GM12892 (cell line): ENCODE results near the gene KTI12.
"Not testable (repeated sequence)": the region's sequence is repeated elsewhere in the genome, so short reads cannot be mapped to it uniquely, and the experiment has no call there.

Experiments used
- DNase-seq: peaks from one replicate; pipeline ENCODE4 v3.0.0; 2011; ENCODE audit not compliant: insufficient read length
- FAIRE-seq: peaks from 2 replicates; lab custom pipeline; 2011; peaks lifted over from hg19 to GRCh38; lab: Jason Lieb, UNC
- POLR2A ChIP-seq: IDR thresholded peaks from 2 replicates; pipeline ENCODE4 v1.6.1; 2011; ENCODE audit warnings: low read depth, low read length, control low read depth
- POLR2AphosphoS5 ChIP-seq: IDR thresholded peaks from 2 replicates; pipeline ENCODE4 v1.6.1; 2011; ENCODE audit warnings: low read depth, low read length, control low read depth
- TAF1 ChIP-seq: IDR thresholded peaks from 2 replicates; pipeline ENCODE4 v1.6.1; 2011; ENCODE audit warnings: low read depth, mild to moderate bottlenecking, control low read depth, low read length, borderline replicate concordance

The KTI12 gene

DNA sequence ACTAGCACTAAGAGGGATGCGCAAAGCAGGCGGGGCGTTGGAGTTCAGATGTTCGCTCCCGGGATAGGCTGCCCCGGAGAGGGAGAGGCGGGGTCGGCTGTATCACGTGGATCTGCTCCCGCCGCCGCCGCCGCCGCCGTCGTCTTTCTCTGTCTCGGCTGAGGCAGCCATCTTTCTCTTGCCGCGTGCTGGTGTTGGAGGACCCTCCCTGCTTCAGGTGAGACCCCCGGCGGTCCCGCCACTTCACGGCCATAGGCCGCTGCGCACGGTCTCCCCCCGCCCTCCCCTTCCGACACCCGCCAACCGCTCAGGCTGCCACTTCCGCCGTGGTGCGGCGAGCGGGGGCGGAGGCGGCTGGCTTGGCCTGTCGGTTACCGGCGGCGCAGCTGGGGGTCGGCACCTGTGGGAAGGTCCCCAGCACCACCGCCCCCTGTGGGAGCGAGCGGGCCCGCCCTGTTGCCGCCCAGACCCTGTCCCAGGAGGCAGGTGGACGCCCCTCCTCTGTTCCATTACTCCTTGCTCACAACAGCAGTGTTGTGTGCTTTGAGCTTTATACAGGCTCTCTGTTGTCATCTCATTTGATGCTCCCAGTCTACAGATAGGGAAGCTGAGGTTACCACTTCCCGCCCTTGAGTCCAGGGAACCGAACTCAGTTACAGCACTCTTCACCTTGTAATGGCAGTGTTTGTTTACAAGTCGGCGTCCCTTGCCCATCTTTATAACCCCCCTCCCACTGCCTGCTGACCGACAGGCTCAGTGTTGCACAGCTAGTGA, 22.7 kb upstream of the KTI12 start, which contains the start of gene BTF3L4:
Gene BTF3L4, plus strand, starts transcription at position 133 of the 774 bp plus-strand sequence. CDS start 3,553 bp downstream, outside the sequence.
- 0 out of 2 replicates have a peak, but pooled peaks have one; percentile 14 for TF ChIP-seq TAF1
- TF ChIP-seq POLR2AphosphoS5: 0 out of 2 replicates have a peak, but pooled peaks have one; percentile 22
- TF ChIP-seq POLR2A: peak; percentile 67; the same call in 1 of the 2 replicates
- FAIRE-seq: peak; percentile 97
- peak; percentile 78 for DNase-seq

DNA sequence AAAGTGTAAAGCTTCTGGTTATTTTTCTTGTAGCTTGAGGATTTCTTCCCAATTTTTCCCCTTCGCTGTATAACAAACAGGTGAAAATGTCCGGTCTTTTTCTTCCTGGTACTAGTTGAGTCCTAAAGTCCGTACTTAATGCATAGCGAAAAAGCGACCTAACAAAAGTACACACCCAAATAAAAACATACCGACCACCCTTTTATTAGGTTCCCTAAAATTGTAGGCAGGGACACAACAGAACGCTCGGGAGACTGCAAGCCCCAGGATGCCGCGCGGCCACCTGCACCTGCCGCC, 22.2 kb upstream of the KTI12 start:
- no peak for TF ChIP-seq POLR2AphosphoS5
- TF ChIP-seq TAF1: no peak
- TF ChIP-seq POLR2A: no peak
- no peak for FAIRE-seq
- no peak for DNase-seq

DNA sequence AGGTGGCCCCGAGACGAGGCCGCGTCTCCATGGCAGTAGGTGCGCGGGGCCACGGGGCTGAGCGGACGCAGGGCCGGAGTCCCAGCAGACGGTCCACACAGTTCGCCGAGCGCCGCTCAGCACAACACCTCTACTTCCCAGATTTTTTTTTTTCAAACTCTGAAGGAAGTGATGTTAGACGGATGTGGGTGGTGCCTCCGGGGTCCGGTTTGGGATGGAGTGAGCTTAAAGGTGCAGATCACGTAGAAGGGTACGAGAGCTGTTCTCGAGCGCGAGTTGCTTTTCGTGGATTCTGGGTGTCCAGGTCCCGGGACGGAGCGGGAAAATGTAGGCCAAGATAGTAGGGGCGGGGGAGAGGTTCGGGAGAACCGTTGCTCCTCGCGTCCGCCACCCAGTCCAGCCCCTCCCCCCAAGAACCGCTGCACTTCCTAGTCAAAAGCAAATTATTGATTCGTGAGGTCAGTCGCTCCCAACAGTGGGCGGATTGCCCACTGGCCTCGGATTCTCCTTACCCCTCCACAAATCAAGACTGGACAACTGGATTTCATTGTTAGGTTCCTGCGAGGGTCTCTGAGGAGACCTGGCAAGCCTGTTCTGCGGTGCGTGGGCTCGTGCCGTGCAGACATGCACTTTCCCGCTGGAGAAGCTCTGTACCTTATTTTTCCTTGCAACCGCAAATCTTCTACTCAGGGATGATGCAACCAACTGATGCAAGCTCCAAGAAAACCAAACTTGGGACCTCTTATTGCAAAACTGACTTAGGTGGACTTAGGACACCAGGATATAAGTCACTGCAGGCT, 21.7 kb upstream of the KTI12 start, which contains the start of gene TXNDC12:
Gene TXNDC12, minus strand, starts transcription at position 126 of the 800 bp plus-strand sequence. Its CDS starts 95 bp downstream, at position 31.
- TF ChIP-seq POLR2A: peak; percentile 75; the same call in 1 of the 2 replicates
- peak; percentile 66 for TF ChIP-seq TAF1
- peak; percentile 52; the same call in 1 of the 2 replicates for TF ChIP-seq POLR2AphosphoS5
- DNase-seq: peak; percentile 47
- peak; percentile 87 for FAIRE-seq

DNA sequence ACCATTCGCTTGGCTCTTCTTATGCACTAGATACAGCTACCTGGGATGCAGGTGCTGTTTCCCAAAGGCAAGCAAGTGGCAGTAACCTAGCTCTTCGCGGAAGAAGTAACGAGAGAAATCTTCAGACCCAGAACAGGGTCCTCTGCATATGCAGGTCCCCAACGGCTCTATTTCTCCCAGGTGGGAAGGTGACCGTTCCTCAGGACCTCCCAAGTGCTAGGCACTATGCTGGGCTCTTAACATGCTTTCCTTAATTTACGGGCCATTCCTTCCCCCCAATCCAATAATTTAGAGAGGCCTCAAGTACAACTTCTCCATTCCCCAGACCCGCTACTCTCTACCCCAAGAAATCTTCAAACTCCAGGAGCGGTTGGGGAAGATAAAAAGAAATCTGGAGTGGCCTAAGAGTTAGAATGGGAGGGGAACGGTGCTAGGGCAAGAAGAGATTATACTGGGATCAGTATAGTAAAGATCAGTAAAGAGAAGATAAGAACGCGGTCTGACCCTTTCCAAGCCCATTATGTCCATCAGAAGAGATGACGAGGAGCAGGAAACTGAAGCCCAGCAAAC, 21.0 kb upstream of the KTI12 start:
- DNase-seq (no peak), FAIRE-seq (no peak)
- TF ChIP-seq POLR2A (no peak), POLR2AphosphoS5 (no peak), TAF1 (no peak)

DNA sequence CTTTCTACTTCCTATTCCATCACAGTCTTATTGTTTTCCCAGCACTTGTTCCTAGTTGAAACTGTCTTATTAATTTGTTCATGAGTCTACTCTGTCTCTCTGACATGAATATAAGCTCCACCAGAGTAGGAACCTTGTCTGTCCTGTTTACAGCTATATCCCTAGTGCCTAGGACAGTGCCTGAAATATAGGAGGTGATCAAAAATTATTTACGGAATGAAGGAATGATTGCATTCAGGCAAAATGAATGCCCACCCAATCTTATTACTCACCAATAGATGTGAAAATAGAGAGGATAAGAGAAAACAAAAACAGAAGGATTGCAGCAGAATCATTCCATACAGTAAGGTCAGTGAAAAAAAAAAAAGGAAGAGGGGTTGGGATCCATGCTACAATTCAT, 20.3 kb upstream of the KTI12 start:
- FAIRE-seq (no peak), DNase-seq (no peak)
- TF ChIP-seq TAF1: no peak
- TF ChIP-seq POLR2A: no peak
- no peak for TF ChIP-seq POLR2AphosphoS5

DNA sequence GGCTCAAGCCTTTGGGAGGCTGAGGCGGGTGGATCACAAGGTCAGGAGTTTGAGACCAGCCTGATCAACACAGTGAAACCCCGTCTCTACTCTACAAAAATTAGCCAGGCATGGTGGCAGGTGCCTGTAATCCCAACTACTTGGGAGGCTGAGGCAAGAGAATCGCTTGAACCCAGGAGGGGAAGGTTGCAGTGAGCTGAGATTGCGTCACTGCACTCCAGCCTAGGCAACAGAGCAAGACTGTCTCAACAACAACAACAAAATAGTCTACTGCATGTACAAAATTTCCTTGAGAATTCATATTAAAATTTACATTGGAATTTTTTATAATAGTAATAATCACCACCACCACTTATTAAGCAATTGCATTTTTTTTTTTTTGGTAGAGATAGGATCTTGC, 15.7 kb upstream of the KTI12 start:
- FAIRE-seq, DNase-seq: not testable (repeated sequence)

DNA sequence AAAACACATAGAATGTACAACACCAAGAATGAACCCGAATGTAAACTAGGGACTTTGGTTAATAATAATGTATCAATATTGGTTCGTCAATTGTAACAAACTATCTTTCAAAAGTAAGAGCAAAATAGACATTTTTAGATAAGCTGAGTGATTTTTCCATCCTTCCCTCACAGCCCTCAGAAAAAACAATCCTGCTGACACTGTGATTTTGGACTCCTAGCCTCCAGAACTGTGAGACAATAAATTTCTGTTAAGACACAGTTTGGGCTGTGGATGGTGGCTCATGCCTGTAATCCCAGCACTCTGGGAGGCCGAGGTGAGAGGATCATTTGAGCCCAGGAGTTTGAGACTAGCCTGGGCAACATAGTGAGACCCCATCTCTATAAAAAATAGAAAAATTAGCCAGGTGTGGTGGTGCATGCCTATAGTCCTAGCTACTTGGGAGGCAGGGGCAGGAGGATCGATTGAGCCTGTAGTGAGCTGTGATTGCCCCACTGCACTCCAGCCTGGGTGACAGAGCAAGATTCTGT, 12.1 kb upstream of the KTI12 start:
- not testable (repeated sequence) for DNase-seq, FAIRE-seq

DNA sequence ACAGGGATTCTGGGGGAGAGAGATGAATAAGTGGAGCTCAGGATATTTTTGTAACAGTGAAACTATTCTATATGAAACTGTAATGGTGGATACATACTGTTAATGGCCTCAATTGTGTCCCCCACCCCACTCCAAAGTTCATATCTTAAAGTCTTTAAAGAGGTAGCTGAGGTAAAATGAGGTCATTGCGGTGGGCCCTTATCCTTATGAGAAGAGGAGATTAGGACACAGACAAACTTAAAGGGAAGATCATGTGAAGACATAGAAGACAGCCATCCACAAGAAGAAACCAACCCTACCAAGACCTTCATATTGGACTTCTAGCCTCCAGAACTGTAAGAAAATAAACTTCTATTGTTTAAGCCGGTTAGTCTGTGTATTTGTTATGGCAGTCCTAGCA, 11.6 kb upstream of the KTI12 start:
- DNase-seq (no peak), FAIRE-seq (no peak)
- TF ChIP-seq POLR2A (no peak), TAF1 (no peak), POLR2AphosphoS5 (no peak)

DNA sequence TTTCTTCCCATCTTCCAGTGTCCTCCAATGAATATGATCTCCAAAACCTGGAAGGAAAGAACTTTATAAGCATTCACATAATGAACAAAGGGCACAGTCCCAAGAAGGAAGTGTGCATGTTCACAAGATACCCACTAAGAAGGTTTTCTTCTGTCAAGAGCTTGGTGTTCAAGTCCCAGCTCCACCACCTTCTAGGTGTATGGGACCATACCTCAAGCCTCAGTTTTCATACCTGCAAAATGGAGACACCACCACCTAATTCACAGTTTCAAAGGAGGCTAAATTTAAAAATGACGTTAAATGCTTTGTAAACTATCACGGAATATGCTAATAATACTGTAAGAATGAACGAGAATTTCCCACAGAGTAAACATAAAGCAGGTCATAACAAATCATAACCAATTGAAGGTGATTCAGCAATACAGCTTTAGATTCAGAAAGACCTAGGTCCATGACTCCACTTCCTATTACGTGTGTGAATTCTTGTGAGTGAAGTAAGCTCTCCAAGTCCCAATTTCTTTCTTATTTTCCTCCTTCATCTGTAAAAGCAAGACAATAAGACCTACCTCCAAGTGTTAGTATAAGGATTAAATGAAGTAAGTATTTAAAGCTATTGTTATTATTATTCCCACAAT, 8.1 kb upstream of the KTI12 start:
- TF ChIP-seq POLR2A: no peak
- TF ChIP-seq POLR2AphosphoS5: no peak
- no peak for TF ChIP-seq TAF1
- FAIRE-seq: no peak
- no peak for DNase-seq

DNA sequence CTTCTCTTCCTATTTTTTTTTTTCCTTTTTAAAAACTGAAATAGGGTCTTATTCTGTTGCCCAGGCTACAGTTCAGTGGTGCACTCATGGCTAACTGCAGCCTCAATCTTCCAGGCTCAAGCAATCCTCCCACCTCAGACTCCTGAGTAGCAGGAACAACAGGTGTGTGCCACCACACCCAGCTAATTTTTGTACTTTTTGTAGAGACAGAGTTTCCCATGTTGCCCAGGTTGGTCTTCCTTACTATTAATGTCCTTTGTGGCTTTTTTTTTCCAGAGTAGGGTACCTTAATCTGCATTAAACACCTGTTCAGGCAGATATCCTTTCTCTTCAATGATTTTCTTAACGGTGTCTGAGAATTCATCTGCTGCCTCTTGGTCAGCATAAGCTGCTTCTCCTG, 4.3 kb upstream of the KTI12 start:
- DNase-seq (no peak), FAIRE-seq (no peak)
- TF ChIP-seq TAF1 (no peak), POLR2A (no peak), POLR2AphosphoS5 (no peak)

DNA sequence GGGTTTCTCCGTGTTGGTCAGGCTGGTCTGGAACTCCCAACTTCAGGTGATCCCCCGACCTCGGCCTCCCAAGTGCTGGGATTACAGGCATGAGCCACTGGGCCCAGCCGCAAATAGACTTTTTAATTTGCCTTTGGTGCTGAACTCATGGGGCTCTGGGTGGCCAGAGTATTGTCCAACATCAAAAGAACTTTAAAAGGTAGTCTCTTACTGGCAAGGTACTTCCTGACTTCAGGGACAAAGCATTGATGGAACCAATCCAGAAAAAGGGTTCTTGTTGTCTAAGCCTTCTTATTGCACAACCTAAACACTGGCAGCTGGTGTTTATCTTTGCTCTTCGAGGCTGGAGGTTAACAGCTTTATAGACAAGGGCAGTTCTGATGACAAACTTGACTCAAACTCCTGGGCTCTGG, 3.8 kb upstream of the KTI12 start:
- DNase-seq: no peak
- TF ChIP-seq TAF1: no peak
- no peak for TF ChIP-seq POLR2A
- no peak for TF ChIP-seq POLR2AphosphoS5
- no peak for FAIRE-seq

DNA sequence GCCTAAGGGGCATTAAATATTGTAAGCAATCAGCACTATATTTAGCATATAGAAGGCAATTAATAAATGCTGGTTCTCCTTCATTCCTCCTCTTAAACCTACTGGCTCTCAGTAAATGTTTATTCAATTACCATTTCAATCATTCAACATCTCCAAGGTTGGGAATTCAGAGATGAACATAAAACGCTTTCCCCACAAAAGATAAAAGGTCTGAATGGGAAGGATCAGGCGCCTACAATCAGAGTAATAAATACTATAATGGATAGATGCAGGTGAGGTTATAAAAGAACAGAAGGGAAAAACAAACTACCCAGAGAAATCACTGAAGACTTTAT, 407 bp upstream of the KTI12 start:
- no peak for DNase-seq
- FAIRE-seq: no peak
- TF ChIP-seq TAF1: no peak

DNA sequence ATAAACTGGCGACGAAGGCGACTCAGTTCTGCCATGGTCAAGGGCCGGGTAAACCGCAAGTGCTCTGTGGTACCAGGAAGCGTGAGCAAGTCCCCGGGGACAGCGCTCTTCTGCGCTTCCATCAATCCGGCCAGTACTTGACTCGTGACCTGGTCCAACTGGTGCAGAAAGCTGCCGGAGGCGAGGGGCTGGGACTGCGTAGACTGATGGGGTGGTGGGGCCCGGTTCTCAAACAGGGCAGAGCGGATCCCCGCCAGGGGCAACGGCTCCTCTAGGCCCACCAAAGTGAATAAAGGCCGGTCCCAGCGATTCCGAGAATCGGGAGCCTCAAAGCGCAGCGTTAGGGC, 852 bp downstream of the KTI12 start:
- FAIRE-seq: peak; percentile 83
- TF ChIP-seq POLR2A (no peak), POLR2AphosphoS5 (no peak), TAF1 (no peak)
- DNase-seq: peak; percentile 25
